GM19463 (cell line): ENCODE measurements around the gene SRGAP1.

ENCODE experiments used
- ATAC-seq: cut with Tn5 transposase; IDR thresholded peaks from one replicate; pipeline ENCODE4 v1.9.1; 2021; ENCODE audit warnings: mild to moderate bottlenecking, moderate library complexity; ENCODE audit not compliant: unreplicated experiment

Gene SRGAP1

DNA sequence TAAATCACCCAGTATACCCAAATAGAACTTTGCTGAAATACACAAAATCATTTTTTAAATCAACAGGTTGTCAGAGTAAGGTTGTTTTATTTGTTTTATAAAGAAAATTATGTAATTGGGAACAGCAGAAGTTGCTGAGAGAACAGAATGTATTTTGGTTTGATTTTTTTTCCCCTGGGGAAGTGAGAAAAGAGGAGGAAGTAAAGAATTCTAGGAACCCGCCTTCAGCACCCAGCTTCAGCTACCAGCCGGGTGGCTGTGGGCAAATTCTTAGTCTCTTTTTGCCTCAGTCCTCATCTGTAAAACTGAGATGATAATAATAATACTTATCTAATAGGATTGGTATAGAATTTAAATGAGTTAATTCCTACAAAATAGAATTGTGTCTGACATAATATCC, 119.4 kb downstream of the SRGAP1 start:
- ATAC-seq = no peak

DNA sequence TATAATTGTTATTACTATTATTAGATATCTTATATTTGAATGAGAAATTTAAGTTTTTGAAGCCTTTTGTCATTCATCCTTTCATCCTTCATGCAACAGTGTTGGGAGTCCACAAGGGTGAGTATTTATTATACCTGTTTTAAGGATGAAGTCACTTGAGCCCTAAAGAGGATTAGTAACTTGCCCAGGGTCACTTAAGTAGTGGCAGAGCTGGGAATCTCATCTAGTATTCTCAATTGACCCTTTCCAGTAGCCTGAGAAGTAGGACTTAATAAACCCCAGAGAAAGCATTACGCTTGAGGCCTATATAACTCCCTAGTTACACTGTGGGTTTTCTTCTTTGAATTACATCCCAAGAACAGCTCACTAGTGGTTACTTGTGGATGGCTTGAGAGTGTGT, 119.8 kb downstream of the SRGAP1 start:
- ATAC-seq = no peak

DNA sequence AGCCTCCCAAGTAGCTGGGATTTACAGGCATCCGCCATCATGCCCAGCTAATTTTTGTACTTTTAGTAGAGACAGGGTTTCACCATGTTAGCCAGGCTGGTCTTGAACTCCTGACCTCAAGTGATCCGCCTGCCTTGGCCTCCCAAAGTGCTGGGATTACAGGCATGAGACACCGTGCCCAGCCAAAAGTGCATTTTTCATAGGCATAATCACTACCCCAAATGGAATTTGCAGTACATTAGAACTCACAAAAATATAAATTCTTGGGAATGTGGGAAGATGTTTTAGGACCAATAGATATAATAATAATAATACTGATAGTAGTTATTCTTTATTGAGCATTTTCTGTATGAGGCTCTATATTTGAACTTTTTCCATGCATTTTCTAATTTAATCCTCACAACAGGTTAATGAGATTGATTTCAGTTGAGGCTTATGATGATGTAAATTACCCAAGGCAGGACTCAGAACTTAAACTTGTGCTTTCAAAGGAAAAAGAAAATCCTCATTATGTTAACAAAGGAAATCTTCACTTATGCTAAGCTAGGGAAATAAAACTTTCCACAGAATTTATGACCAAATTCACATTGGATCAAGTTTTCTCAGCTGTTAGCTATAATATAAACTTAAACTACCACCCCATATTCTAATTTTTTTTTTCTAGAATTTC, 121.6 kb downstream of the SRGAP1 start:
- ATAC-seq = no peak

DNA sequence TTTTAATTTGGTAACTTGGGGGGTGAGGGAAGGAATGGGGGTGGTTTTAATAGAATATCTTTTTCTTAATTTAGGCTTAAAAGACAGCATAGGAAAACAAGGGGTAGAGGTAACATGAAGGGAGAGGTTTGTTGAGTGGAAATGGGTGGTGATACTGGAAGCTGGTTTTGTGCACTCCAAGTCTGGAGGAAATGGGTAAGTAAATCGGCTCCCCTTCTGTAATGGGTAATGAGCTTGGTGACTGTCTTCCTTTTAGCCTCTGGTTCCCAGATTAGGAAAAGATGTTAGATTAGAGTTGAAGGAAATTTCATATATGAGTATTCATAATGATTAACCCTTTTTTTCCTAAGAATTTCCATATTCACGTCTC, 122.1 kb downstream of the SRGAP1 start:
- no peak for ATAC-seq

DNA sequence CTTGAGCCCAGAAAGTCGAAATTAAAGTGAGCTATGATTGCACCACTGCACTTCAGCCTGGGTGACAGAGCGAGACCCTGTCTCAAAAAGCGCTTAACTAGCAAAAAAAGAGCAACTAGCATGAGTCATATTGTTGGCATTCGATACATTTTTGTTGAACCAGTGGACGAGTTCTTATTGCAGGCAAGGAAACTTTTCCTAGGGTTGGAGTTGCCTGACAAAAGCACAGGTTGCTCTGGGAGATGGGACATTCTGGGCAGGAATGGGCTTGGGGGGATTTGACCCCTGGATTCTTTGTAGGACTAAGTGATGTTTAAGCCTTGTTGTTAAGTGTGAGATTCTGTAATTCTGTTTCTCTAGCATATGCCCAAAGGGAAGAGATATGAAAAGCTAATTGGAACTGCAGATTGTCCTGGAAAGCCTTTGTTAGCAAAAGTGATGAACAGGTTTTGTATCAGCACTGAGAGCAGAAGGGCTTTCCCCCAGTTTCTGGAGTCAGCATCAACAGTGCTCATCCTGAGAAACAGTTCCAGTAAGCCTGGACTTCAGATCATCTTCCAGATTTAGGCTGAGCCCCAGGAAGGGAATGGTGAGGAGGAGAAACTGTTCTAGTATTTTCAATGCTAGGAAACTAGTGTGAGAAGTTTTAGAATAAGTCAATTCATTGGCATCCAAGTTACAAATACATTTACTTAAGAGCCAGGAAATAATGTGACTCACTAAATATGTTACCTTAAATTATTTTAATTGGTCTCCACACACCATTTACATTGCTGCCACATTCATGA, 123.1 kb downstream of the SRGAP1 start:
- ATAC-seq = no peak

DNA sequence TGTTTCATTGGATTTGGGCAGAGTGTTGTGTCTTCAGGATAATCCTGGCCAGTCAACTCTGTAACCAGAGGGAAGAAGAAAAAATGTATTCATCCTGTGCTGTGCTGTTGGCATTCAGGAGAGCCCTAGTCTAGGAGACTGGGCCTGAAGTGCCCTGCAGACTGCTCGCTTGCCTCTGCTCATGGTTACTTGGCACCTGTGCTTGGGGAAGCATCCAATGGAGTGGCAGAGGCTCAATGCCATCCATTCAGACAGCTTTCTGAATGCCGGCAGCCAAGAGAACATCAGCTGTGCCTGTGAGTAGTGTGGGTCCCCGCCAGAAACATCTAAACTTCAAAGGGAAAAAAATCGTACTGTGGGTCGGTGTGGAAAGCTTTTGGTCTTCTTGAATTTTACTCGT, 124.2 kb downstream of the SRGAP1 start:
- ATAC-seq = no peak

DNA sequence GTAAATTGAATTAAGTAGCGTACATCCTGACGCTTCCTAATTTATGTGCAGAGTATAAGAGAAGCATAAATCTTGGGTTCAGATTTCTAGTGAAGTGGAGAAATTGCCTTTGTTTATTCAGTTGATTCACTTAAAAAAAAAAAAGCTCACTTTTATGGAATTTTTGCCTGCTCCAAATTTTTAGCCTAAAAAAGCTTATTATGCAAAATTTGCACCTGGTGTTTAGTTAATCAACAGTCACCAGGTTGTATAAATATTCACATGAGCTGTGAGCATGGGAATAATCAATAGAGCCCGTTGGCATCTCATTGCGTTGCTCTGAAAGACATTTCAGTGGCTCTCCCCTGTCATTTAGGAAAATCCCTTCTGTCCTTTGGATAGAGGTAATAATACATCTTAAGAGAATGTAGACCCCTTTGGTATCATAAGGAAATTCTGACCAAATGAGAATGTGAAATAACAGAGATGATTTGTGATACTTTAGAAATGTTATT, 132.4 kb downstream of the SRGAP1 start:
- ATAC-seq = no peak

DNA sequence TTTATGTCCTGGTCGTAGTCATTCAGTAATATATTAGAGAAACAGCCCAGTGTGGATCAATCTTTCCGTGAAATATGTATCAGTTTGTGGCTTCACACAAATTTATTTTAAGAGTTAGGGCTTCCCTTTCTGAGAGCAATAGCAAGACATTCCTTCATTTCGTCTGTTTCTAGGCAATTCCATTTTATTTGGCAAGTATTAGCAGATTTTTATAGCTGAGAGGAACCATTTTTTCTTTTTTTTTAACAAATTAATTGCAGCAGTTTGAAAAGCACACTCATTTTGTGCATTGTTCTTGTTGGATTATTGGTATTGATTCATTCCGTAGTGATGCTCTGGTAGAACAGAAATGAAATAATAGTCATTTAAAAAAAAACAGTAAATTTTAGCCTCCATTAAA, 132.9 kb downstream of the SRGAP1 start:
- no peak for ATAC-seq

DNA sequence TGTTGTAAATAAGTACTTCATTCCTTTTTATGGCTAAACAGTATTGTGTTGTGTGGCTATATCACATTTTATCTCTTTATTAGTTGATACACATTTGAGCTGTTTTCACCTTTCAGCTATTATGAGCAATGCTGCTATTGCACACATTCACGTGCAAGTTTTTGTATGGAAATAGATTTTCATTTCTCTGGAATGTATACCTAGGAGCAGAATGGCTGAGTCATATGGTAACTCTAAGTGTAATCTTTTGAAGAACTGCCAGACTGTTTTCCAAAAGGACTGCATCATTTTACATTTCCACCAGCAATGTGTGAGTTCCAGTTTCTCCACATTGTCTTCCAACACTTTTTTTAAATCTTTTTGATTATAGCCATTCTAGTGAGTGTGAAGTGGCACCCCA, 134.0 kb downstream of the SRGAP1 start:
- no peak for ATAC-seq

DNA sequence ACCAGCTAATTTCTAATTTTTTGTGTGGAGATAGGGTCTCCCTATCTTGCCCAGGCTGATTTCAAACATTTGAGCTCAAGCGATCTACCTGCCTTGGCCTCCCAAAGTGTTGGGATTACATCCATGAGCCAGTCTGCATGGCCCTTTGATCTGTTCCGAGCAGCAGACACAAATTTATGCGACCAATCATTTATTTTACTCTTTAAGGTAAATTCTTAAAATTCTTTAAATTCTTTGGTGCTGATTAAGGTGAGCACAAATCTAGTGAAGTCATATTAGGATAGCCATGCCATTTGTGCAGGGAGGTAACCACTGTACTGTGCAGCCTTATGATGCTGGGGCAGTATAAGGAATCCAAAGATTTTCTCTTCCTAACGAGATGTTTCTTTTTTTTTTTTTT, 135.7 kb downstream of the SRGAP1 start:
- ATAC-seq = no peak

DNA sequence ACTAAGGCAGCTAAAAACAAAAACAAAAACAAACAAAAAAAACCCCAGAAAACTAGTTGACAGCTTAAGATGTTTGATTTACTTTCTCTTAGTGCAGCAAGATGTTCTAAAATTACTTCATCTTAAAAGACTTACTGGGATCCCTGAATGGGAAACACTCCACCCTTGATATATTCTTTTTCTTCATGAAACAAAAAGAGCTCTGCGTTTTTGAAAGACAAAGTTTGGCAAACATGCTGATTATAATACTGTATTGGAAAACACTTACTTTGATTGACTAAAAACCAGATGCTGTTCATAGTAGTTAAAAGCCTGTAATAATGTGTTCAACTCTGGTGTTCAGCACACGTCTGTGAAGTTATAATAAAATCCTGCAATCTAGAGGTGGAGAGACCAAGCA, 136.8 kb downstream of the SRGAP1 start:
- no peak for ATAC-seq

DNA sequence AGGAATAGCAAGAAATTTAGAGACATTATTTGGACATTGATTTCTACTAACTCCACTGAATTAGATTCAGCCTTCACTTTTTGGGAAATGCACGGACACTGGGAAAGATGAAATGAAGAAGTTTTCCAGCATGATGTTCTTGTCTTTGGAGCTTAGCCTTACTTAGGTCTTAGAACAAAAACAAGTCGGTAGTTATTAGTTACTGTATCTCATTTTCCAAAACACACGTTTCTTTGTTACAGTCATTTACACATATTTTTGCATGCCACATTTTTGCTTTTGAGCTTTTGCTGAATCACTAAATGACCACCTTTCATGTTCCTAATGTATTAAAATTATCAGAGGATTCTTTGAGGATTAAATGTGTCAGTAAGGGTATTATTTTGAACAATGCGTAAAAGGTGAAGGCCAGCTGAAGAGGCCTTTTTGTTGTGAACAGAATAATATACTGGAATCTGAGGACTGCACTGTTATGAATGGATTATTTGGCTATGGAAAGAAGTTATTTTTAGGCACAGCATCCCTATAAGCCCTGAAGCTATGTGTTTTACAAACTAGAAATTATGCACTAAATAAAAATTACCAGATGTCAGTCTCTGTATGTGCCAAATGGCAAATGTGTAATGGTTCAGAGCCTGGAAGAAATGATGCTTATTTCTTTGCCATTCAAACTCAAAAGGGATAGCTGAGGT, 138.2 kb downstream of the SRGAP1 start:
- ATAC-seq = no peak

DNA sequence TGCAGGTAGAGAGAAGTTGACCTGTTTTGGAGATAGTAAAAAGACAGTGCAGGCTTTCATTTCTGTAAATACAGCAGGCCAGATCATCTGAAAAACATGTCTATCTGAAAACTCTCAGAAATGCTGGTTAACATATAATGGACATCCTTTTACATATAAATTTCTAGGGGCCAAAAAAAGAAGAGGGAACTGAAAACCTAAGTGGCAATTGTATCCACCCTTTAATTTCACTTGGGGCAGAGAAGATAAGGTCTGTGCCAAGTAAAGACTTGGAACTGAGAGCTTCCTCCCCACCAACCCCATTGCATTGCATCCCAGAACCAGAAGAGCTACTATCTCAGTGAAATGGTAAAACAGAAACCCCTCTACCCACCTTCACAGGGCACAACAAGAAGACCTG, 141.0 kb downstream of the SRGAP1 start:
- no peak for ATAC-seq

DNA sequence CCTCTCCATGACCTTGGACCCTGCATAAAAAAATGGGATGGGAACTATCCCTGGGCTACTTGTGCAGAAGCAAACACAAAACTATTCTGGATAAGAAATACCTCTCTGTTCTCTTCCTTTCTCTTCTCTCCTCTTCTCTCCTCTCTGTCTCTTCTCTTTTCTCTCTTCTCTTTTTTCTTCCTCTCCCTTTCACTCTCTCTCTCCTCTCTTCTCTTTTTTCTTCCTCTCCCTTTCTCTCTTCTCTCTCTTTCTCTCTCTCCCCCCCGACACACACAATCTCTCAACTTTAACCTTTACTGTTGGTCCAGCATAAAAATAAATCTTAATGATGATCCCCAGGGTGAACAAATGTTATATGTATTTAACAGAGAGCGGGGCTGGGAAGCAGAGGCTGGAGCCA, 141.4 kb downstream of the SRGAP1 start:
- ATAC-seq = no peak

DNA sequence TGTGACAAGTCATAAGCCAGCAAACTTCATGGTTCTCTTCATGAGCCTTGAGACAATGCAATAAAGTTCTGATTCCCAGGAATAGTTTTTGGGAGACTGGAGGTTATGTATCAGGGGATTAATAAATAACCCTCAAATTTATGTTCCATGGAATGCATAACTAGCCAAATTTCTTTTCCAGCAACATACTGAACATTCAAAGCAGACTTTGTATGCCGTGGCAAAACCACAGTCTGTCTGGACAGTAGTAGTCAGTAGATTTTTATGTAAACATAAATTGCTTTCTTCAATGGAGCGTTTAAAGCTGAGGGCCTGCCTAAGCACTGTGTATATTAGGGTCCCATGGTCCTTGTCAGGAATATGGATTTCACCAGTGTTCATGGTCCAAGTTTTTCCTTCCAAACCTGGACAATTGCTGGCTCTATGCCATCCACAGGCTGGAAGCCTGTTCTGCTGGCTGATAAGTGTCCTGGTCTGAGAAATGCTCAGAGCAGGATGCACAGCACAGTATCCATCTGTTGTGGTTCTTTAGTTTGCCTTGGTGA, 144.9 kb downstream of the SRGAP1 start:
- ATAC-seq = no peak

DNA sequence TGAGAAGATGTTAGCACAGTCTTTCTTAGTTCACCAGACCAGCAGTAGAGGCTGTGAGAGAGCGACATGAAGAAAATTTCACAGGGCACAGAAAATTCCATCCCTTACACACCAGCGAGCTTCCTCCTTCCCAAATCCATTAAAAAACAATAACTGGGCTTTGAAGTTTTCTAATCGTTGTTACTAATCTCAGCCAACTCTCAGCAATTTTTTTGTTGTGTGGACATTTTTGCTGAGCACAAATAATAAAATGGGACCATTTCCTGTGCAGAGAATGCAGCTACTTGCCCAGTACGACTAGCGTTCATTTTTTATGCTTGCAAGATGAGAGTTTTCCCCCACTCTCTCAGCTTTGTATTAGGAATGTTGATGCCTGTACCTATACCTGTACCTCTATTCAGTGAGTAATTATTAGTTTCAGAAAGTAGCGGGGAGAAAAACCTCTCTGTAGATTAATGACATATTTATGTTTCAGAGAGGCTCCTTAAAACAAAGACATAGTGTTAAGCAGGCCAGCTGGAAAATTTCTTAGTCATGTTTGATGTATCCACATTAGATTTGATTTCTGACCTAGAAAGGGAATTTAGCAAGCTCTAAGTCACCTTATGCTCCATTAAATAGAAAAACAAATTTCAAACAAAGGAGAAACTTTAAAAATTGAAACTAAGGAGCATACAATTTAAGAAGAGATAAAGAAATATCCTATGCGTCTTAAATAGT, 146.5 kb downstream of the SRGAP1 start:
- ATAC-seq = no peak

DNA sequence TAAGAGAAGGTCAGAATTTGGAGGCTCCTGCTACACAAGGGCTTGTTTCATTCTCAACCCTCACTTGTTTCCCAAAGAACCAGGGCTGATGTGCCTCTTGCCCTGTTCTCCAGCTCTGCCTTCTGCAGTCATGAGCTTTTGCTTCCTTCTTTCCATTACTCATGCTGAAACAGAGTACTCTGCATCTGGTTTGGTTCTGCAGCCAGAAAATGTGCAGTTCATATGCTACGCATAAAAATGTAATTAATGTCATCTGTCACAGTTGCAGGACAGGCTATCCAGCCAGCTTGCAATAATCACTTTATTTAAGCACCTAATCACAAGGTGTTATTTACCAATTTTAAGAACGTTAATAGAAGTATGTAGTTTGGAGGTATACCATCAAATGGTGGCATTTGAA, 150.2 kb downstream of the SRGAP1 start:
- ATAC-seq = no peak

DNA sequence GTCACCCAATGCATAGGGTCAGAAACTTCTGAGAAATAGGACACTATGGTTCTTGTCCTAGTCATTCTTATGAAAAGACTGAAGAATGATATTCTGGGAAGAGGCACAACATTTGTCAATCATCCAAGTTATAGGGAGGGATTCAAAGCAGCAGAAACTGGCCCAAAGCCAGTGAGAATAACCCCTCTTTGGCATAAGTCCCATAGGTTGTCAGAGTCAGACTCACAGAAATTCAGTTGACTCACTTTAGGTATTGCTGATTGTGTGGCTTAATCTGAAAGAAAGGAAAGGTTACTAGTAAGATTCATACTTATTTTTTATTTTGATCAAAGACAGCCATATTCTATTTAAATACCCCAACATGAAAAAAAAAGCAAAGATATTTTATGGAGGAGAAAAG, 151.0 kb downstream of the SRGAP1 start:
- no peak for ATAC-seq

DNA sequence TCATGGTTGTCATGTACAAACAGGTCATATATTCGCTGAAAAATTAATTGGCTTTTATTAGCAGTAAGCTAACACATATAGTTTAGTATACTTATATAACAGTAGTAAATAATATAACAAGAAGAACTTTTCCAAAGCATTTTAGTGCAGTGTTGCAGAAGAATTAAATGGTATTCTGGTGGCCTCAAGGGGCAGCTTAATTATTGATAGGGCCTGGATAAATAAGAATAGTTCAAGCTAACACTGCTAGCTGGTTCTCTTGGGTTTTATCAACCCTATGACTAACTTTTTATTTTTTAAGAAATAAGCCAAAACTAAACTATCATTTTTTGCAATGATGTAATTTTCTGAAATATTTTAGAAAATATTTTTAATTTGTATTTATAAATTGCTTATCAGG, 152.1 kb downstream of the SRGAP1 start:
- no peak for ATAC-seq

DNA sequence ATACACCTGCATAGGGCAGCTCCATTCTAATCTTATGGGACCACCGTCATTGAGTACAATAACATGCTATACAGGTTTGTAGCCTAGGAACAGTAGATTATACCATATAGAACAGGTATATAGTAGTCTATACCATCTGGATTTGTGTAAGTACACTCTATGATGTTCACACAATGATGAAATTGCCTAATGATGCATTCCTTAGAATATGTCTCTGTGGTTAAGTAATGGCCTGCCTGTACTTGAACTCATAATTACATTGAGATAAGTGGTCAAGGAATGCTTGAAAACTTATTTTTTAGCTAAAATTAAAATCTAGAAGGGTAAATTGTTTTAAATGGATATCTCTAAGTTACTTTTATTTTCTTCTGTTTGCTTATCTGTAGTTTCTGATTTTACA, 152.7 kb downstream of the SRGAP1 start:
- ATAC-seq = no peak

DNA sequence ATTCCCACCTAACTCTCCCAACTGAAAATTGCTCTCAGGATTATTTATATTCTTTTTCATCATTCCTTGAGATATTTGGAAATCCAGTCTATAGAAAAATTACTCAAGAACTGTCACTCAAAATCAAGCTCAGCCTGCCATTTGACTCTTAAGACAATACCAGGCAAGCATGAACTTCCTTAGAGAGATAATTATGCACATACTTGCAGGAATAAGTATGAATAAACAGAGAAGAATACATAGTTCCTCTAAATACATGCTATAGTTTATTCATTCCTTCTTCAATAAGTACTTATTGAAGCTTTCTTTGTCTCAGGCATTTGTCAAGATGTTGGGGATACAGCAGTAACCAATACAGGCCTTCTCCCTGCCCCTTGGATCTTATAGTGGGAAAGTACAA, 154.1 kb downstream of the SRGAP1 start:
- ATAC-seq = no peak
